ENCODE results near the gene PSMB5. TPM values are rescaled to one million over a fixed set of nuclear protein-coding genes. Genes with fewer than 3 reads are reported as not detected.

The PSMB5 gene
- total RNA-seq, 1 experiment from 2014 or later: 162 TPM

- no peak overlapping the region for H3K27ac Mint-ChIP-seq (ENCODE audit: low read depth, unreplicated experiment)
These were observed 36.2 kb downstream of the PSMB5 start for GRCh38 chr14:22998329-22999012.

DNA sequence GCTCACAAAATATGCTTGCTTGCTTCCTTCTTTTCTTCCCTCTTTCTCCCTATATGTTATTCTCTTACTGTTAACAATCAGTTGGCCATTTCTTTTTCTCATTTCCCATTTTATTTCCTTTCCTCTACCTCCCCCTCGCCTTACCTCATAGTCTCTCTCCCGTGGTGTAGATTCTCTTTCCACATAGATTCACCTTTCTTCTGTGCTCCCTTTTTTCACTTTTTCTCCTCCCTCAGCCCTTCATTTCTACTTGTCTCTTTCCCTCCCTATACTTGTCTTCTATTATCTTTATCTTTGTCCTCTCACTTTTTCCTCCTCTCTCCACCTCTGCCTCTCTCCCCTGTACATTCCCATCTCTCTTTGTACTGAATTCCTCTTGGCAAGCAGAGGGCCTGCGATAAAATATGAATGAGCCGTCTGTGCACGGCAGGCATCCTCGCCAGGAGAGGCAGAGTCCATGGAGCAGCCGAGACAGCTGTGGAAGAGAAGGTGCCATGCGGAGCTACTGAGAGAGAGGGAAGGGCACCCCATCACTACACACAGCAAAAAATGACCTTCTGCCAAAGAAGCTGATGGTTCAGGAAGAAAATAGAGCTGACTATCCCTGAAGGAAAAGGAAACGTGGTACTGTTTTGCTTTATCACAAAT lies 36.9 kb downstream of the PSMB5 start:
- BruUV-seq (replicated peaks): no TSS peak
- no peak overlapping the region for H3K27ac Mint-ChIP-seq (ENCODE audit: low read depth, unreplicated experiment)
- H3K4me1 Mint-ChIP-seq (ENCODE audit: insufficient read depth, unreplicated experiment): peaks cover 16% of the 10 kb centered on the region
- H3K36me3 Mint-ChIP-seq (ENCODE audit: insufficient read depth, unreplicated experiment): peaks cover 6% of the 10 kb centered on the region
- no peaks in the 10 kb centered on the region for H3K27me3 Mint-ChIP-seq (ENCODE audit: insufficient read depth, unreplicated experiment)
- ChIA-PET POLR2A (interaction anchor here (0.5 to 1.1 kb wide), 5 partner anchors 11 to 126 kb away, joined by 3 to 5 read pairs (median 3); partner anchors contain the start of gene PRMT5), CTCF (interaction anchor here (0.5 to 24.6 kb wide), 5 partner anchors 10 to 162 kb away, joined by 3 to 620 read pairs (median 3); partner anchors contain the start of genes AJUBA, CDH24 and MMP14)
- intact Hi-C loops (cut with micrococcal nuclease): no loop called here
- no peak overlapping the region for H3K4me3 Mint-ChIP-seq (ENCODE audit: unreplicated experiment)
- DNase-seq (ENCODE audit: unreplicated experiment): no peak
- TF ChIP-seq, protein P1, sequence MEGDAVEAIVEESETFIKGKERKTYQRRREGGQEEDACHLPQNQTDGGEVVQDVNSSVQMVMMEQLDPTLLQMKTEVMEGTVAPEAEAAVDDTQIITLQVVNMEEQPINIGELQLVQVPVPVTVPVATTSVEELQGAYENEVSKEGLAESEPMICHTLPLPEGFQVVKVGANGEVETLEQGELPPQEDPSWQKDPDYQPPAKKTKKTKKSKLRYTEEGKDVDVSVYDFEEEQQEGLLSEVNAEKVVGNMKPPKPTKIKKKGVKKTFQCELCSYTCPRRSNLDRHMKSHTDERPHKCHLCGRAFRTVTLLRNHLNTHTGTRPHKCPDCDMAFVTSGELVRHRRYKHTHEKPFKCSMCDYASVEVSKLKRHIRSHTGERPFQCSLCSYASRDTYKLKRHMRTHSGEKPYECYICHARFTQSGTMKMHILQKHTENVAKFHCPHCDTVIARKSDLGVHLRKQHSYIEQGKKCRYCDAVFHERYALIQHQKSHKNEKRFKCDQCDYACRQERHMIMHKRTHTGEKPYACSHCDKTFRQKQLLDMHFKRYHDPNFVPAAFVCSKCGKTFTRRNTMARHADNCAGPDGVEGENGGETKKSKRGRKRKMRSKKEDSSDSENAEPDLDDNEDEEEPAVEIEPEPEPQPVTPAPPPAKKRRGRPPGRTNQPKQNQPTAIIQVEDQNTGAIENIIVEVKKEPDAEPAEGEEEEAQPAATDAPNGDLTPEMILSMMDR (IDR thresholded peaks at IDR 0.05; ENCODE audit: unreplicated experiment): no peak
- no peaks in the 10 kb centered on the region for H3K9me3 Mint-ChIP-seq (ENCODE audit: unreplicated experiment)

More at GRCh38 chr14:22998329-22999012, 36.2 kb downstream of the PSMB5 start:
- no peak for DNase-seq (ENCODE audit: unreplicated experiment)
- Mint-ChIP-seq H3K4me3 (ENCODE audit: unreplicated experiment) (no peak overlapping the region), H3K27me3 (ENCODE audit: insufficient read depth, unreplicated experiment) (no peaks in the 10 kb centered on the region), H3K4me1 (ENCODE audit: insufficient read depth, unreplicated experiment) (peaks cover 16% of the 10 kb centered on the region), H3K36me3 (ENCODE audit: insufficient read depth, unreplicated experiment) (peaks cover 6% of the 10 kb centered on the region), H3K9me3 (ENCODE audit: unreplicated experiment) (no peaks in the 10 kb centered on the region)
- BruUV-seq (replicated peaks): no TSS peak
- CTCF ChIA-PET: interaction anchor here (0.5 to 24.6 kb wide), 5 partner anchors 9 to 162 kb away, joined by 3 to 620 read pairs (median 3); partner anchors contain the start of genes AJUBA, CDH24 and MMP14
- TF ChIP-seq, protein P1 (IDR thresholded peaks at IDR 0.05; ENCODE audit: unreplicated experiment): no peak
- POLR2A ChIA-PET: interaction anchor here (0.5 to 1.1 kb wide), 4 partner anchors 12 to 126 kb away, joined by 3 to 5 read pairs (median 3); partner anchors contain the start of gene PRMT5
- intact Hi-C loops (cut with micrococcal nuclease): no loop called here

DNA sequence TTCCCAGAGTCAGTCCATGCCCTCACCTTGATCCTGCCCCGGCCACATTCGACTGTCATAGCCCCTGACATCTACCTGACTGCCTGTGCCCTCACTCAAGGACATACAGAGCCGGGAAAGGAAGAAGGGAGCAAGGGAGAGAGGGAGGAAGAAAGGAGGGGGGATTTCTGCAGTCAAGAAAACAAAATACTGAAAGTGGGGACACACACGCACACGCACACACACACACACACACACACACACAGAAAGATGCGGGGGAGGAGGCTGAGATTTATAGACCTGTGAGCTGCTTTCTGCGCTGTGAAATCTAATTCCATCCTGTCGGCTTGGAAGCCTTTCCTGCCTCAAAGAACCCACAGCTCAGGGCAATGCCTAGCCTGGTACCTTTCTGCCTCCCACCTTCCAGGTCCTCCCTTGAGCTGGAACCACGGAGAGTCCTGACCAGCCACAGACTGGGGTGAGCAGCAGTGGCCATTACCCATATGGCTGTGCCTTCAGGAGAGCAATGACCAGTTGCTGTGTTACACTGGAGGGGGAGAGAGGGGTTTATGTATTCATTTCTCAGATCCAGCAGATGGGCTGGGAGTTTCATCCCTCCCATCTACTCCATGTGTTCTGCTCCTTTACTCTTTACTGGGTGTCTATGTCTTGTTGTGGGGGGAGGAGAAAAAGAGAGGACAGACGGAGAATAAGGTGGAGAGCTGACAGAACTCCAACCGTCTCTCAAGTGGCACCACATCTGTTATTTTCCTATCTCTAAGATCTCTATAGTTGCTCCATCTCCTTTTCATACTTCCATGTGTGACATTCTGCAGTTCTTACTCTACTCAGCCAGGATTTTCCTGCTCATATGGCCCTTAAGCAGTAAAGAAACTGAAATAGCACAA lies 37.7 kb downstream of the PSMB5 start:
- TF ChIP-seq, protein P1 (IDR thresholded peaks at IDR 0.05; ENCODE audit: unreplicated experiment): no peak
- intact Hi-C loops (cut with micrococcal nuclease): no loop called here
- H3K27ac Mint-ChIP-seq (ENCODE audit: low read depth, unreplicated experiment): no peak overlapping the region
- ChIA-PET CTCF (interaction anchor here (1.0 to 24.6 kb wide), 8 partner anchors 8 to 66 kb away, joined by 3 to 620 read pairs (median 17); partner anchors contain the start of genes AJUBA and CDH24), POLR2A (interaction anchor here (0.6 to 3.3 kb wide), 4 partner anchors 11 to 25 kb away, joined by 4 to 43 read pairs (median 6); no protein-coding TSS in a partner anchor)
- H3K9me3 Mint-ChIP-seq (ENCODE audit: unreplicated experiment): no peaks in the 10 kb centered on the region
- peaks cover 9% of the 10 kb centered on the region for H3K36me3 Mint-ChIP-seq (ENCODE audit: insufficient read depth, unreplicated experiment)
- peaks cover 16% of the 10 kb centered on the region for H3K4me1 Mint-ChIP-seq (ENCODE audit: insufficient read depth, unreplicated experiment)
- no TSS peak for BruUV-seq (replicated peaks)
- H3K27me3 Mint-ChIP-seq (ENCODE audit: insufficient read depth, unreplicated experiment): no peaks in the 10 kb centered on the region
- no peak for DNase-seq (ENCODE audit: unreplicated experiment)
- no peak overlapping the region for H3K4me3 Mint-ChIP-seq (ENCODE audit: unreplicated experiment)

All from MCF 10A (cell line).